Sigmoid colon (tissue), 7 donors: ENCODE data around the gene STK39. TPM values are rescaled to one million over a fixed set of nuclear protein-coding genes. Genes with fewer than 3 reads are reported as not detected.

Experiments used
- DNase-seq: peaks from one replicate; pipeline ENCODE4 v3.0.0-alpha.2; 2019
- H3K27ac ChIP-seq, 4 donors: fragments of 200-600 bp; sonication (generic); one replicate each; pipeline ENCODE4 v1.5.1; 2016 to 2019; ENCODE audit warnings: mild to moderate bottlenecking in 1 of 4
- H3K27me3 ChIP-seq, 3 donors: fragments of 200-600 bp; sonication (generic); one replicate each; pipeline ENCODE4 v1.5.1; 2019; ENCODE audit warnings: mild to moderate bottlenecking in 1 of 3
- H3K36me3 ChIP-seq, 4 donors: fragments of 200-600 bp; sonication (generic); one replicate each; pipeline ENCODE4 v1.5.1; 2016 to 2019
- H3K4me1 ChIP-seq, 4 donors: fragments of 200-600 bp; sonication (generic); one replicate each; pipeline ENCODE4 v1.5.1; 2017 to 2019
- H3K4me3 ChIP-seq, 4 donors: fragments of 200-600 bp; sonication (generic); one replicate each; pipeline ENCODE4 v1.5.1; 2017 to 2019; ENCODE audit warnings: mild to moderate bottlenecking in 2 of 4, moderate library complexity in 1 of 4
- H3K9me3 ChIP-seq, 4 donors: fragments of 200-600 bp in 3 of 4; sonication (generic) in 3 of 4; one replicate each; pipeline versions ENCODE4 v1.5.1 to v1.6.1; 2013 to 2019
- EP300 ChIP-seq, 4 donors: sonication (generic); formaldehyde crosslinking; IDR thresholded peaks; one replicate each; pipeline ENCODE4 v1.6.1; 2017; ENCODE audit warnings: antibody characterized with exemption in 4 of 4
- POLR2A ChIP-seq, 2 donors: fragments of 450-650 bp; IDR thresholded peaks; one replicate each; pipeline ENCODE4 v1.6.1; 2016; ENCODE audit warnings: antibody characterized with exemption in 2 of 2, mild to moderate bottlenecking in 2 of 2, moderate library complexity in 2 of 2
- POLR2AphosphoS5 ChIP-seq, 4 donors: sonication (generic); formaldehyde crosslinking; IDR thresholded peaks; one replicate each; pipeline ENCODE4 v1.6.1; 2017; ENCODE audit warnings: antibody characterized with exemption in 4 of 4
- WGBS, 2 donors: extraction: QIAGEN DNeasy Blood & Tissue Kit; methylation state at CpG; one replicate each; pipeline ENCODE4 v1.1.7; 2013; 5-methylcytosine and 5-hydroxymethylcytosine counted together
- intact Hi-C: fragments of 100-400 bp; cut with DNase I; formaldehyde crosslinking; loops from one replicate; pipeline ENCODE4 v1.15.1; 2023
- polyA plus RNA-seq, 3 donors: library from polyadenylated mRNA; stranded (reverse); fragments of 200-250 nt; gene quantifications; one replicate each; pipeline ENCODE4 v1.2.3, GENCODE V29; 2013
- total RNA-seq, 4 donors: library from RNA; depleted of rRNA; stranded (reverse); fragments of >200 nt; gene quantifications; one replicate each; pipeline ENCODE4 v1.1.0, GENCODE V29; 2016
- TF ChIP-seq, protein P1 (sequence below), 4 experiments: fragments of 450-650 bp in 3 of 4; fragments of 200-600 bp in 1 of 4; IDR thresholded peaks; one replicate each; pipeline ENCODE4 v1.5.1; 2016 to 2019; ENCODE audit warnings: antibody characterized with exemption in 4 of 4, mild to moderate bottlenecking in 3 of 4, moderate library complexity in 2 of 4
- donor health status: healthy with polysubstance abuse.
- donor health status: Bipolar disorder and iron deficiency.
- donor health status: healthy.

The STK39 gene
- total and polyA plus RNA-seq, 7 donors = 13.4 to 44.9 (median 24.1) TPM

DNA sequence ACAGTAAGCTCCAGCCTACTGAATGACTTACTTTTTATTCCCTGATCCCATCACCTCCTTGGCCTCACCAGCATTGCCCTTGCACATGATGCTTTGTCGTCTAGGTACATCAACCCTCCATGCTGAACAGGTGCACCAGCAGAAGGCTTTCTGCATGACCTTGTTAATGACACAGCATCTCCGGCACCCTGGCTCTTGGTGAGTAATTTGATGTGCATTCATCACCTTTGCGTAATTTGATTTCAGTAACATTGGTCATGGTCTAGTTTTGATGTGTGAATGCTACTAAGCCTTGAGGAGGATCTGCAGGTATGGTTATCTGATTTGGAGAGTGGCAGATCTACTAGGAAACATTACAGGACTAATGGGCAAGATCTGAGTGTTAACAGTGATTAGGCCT lies 103.6 kb downstream of the STK39 start:
- no peak for TF ChIP-seq POLR2AphosphoS5 (IDR thresholded peaks at IDR 0.05)
- no peak for TF ChIP-seq EP300 (IDR thresholded peaks at IDR 0.05)
- TF ChIP-seq POLR2A (IDR thresholded peaks at IDR 0.05) = no peak
- TF ChIP-seq, protein P1, sequence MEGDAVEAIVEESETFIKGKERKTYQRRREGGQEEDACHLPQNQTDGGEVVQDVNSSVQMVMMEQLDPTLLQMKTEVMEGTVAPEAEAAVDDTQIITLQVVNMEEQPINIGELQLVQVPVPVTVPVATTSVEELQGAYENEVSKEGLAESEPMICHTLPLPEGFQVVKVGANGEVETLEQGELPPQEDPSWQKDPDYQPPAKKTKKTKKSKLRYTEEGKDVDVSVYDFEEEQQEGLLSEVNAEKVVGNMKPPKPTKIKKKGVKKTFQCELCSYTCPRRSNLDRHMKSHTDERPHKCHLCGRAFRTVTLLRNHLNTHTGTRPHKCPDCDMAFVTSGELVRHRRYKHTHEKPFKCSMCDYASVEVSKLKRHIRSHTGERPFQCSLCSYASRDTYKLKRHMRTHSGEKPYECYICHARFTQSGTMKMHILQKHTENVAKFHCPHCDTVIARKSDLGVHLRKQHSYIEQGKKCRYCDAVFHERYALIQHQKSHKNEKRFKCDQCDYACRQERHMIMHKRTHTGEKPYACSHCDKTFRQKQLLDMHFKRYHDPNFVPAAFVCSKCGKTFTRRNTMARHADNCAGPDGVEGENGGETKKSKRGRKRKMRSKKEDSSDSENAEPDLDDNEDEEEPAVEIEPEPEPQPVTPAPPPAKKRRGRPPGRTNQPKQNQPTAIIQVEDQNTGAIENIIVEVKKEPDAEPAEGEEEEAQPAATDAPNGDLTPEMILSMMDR (IDR thresholded peaks at IDR 0.05) = no peak
- H3K27ac ChIP-seq = no peak overlapping the region
- H3K9me3 ChIP-seq = no peaks in the 10 kb centered on the region
- no peaks in the 10 kb centered on the region for H3K36me3 ChIP-seq
- WGBS, 2 donors = 96 to 97% methylated on average over 3 of the region's 3 CpGs
- intact Hi-C loops = no loop called here
- H3K27me3 ChIP-seq = no peaks in the 10 kb centered on the region
- DNase-seq = no peak
- H3K4me3 ChIP-seq = no peak overlapping the region
- no peaks in the 10 kb centered on the region for H3K4me1 ChIP-seq

DNA sequence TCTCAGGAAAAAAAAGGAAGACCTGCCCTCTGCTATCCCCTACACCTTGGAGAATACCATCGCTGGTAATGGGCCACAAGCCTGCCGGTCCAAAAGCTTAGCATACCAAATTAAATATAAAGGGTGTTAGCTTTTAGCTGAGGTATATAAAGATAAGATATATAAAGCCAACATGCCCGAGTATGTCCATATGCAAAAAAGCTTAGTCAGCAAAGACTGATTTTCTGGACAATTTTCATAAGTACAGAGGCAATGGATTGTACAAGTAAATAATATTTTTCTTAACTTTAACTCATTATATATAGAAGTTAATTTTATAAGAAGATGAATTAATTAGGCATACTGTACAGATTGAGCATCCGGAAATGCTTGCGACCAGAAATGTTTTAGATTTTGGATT lies 106.5 kb downstream of the STK39 start:
- no peaks in the 10 kb centered on the region for H3K27me3 ChIP-seq
- no peak for DNase-seq
- no peaks in the 10 kb centered on the region for H3K36me3 ChIP-seq
- intact Hi-C loops = no loop called here
- WGBS, 2 donors = 95 to 97% methylated on average over 5 of the region's 5 CpGs
- no peak overlapping the region for H3K4me3 ChIP-seq
- TF ChIP-seq, protein P1 (IDR thresholded peaks at IDR 0.05) = no peak
- TF ChIP-seq POLR2AphosphoS5 (IDR thresholded peaks at IDR 0.05) (no peak), POLR2A (IDR thresholded peaks at IDR 0.05) (no peak), EP300 (IDR thresholded peaks at IDR 0.05) (no peak)
- no peaks in the 10 kb centered on the region for H3K9me3 ChIP-seq
- no peak overlapping the region for H3K27ac ChIP-seq
- H3K4me1 ChIP-seq = peaks cover 0 to 9% (median 2%) of the 10 kb centered on the region in 4 donors

DNA sequence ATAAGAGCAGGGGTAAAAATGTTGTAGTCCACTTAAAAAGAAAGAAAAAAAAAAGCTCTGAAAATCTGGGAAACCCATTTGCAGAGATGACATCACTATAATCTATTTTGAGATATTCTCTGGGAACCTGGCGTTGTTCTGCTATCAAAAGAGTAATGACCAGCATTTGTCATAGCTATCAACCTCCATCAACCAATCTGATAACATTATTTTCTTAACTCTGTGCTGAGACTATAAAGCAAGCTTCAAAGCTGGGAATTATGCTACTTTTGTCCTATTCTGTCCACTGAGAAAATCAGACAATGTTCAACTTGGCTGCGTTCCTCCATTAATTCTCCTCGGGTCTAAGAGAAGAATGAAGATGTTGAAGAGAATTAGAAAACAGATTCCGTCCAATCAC lies 107.5 kb downstream of the STK39 start:
- no peak overlapping the region for H3K4me3 ChIP-seq
- no peak for TF ChIP-seq POLR2AphosphoS5 (IDR thresholded peaks at IDR 0.05)
- TF ChIP-seq, protein P1 (IDR thresholded peaks at IDR 0.05) = no peak
- TF ChIP-seq EP300 (IDR thresholded peaks at IDR 0.05) = no peak
- TF ChIP-seq POLR2A (IDR thresholded peaks at IDR 0.05) = no peak
- H3K4me1 ChIP-seq = peaks cover 0 to 9% (median 2%) of the 10 kb centered on the region in 4 donors
- intact Hi-C loops = no loop called here
- no peak for DNase-seq
- H3K9me3 ChIP-seq = no peaks in the 10 kb centered on the region
- H3K36me3 ChIP-seq = peaks cover 0 to 6% (median 0%) of the 10 kb centered on the region in 4 donors
- no peaks in the 10 kb centered on the region for H3K27me3 ChIP-seq
- H3K27ac ChIP-seq = no peak overlapping the region
- WGBS, 2 donors = 79 to 94% methylated on average over 4 of the region's 4 CpGs

DNA sequence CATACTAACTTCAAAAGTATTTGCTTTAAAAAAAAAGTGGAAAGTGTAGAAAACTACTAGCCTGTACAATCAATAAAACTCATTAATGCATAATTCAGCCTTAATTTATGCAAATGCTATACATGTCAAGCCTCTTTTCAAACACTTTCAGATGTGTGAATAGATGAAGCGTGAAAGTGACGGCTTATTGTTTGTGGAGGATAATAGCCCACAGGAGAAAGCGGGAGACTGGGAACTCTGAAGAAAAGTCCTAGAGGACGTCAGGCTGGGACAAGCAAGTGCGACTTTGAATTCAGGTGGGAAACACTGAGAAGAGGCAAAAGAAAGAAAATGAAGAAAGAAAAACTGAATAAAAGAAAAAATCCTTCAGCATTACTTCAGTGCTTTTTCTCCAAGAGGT lies 108.5 kb downstream of the STK39 start:
- TF ChIP-seq POLR2AphosphoS5 (IDR thresholded peaks at IDR 0.05) (no peak), EP300 (IDR thresholded peaks at IDR 0.05) (no peak), POLR2A (IDR thresholded peaks at IDR 0.05) (no peak)
- TF ChIP-seq, protein P1 (IDR thresholded peaks at IDR 0.05) = no peak
- intact Hi-C loops = no loop called here
- Histone ChIP-seq H3K4me1 (peaks cover 0 to 9% (median 2%) of the 10 kb centered on the region in 4 donors), H3K4me3 (no peak overlapping the region), H3K9me3 (no peaks in the 10 kb centered on the region), H3K27ac (no peak overlapping the region), H3K36me3 (peaks cover 0 to 7% (median 0%) of the 10 kb centered on the region in 4 donors), H3K27me3 (no peaks in the 10 kb centered on the region)
- 97% methylated on average over 5 of the region's 5 CpGs for WGBS, 2 donors
- DNase-seq = no peak

DNA sequence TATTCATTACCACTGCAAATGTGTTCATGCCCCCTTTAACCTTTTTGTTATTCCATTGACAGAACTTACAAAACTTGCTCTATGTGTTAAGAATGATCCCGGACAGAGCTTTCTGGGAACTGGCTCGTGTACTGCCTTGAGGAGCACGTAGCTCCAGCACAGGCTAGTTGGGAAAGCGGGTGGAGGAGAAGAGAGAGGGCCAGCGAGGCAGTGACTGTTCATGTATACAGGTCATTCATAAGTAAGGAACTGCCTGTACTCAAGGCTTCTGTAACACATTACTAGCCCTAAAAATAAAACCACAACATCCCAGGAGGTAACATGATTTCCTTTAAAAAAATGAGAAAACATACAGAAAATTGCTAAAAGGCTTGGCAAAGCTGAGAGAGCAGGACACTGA lies 109.0 kb downstream of the STK39 start:
- Histone ChIP-seq H3K4me1 (peaks cover 0 to 9% (median 2%) of the 10 kb centered on the region in 4 donors), H3K4me3 (no peak overlapping the region), H3K36me3 (peaks cover 0 to 7% (median 0%) of the 10 kb centered on the region in 4 donors), H3K27me3 (no peaks in the 10 kb centered on the region), H3K27ac (no peak overlapping the region), H3K9me3 (no peaks in the 10 kb centered on the region)
- intact Hi-C loops = no loop called here
- DNase-seq = no peak
- WGBS, 2 donors = 59 to 79% methylated on average over 5 of the region's 5 CpGs
- no peak for TF ChIP-seq POLR2A (IDR thresholded peaks at IDR 0.05)
- no peak for TF ChIP-seq POLR2AphosphoS5 (IDR thresholded peaks at IDR 0.05)
- TF ChIP-seq, protein P1 (IDR thresholded peaks at IDR 0.05) = no peak
- TF ChIP-seq EP300 (IDR thresholded peaks at IDR 0.05) = no peak
